Head of caudate nucleus (tissue), 42 donors: ENCODE results near the gene SAFB.
"Not testable (repeated sequence)": the region's sequence is repeated elsewhere in the genome, so short reads cannot be mapped to it uniquely, and the experiment has no call there.

ENCODE experiments used
- DNase-seq, 42 donors: peaks; one replicate each; pipeline versions ENCODE4 v3.0.0 to v3.0.0-alpha.2; 2020 to 2021; ENCODE audit warnings: mixed read lengths in 7 of 42
- intact Hi-C: fragments of 100-400 bp; cut with DNase I; formaldehyde crosslinking; loops from one replicate; pipeline ENCODE4 v1.15.0; 2022

Gene SAFB

GRCh38 chr19:5677136-5677535 is 54.3 kb downstream of the SAFB start:
- intact Hi-C loops: no loop called here
- no peak for DNase-seq

- no peak for DNase-seq
- intact Hi-C loops: no loop called here
These were observed 54.7 kb downstream of the SAFB start for GRCh38 chr19:5677580-5677979.

GRCh38 chr19:5678071-5678718 is 55.3 kb downstream of the SAFB start:
- intact Hi-C loops: no loop called here
- DNase-seq: no peak

GRCh38 chr19:5679289-5680083 is 56.6 kb downstream of the SAFB start:
- intact Hi-C loops: loop anchor here (2.0 to 5.0 kb wide), 2 partner anchors 41 to 57 kb away; partner anchors contain the start of genes CATSPERD, LONP1, SAFB and SAFB2

GRCh38 chr19:5680084-5680436 is 57.2 kb downstream of the SAFB start:
- peak in 19 of 42 donors; percentile 34 to 80 (median 63) for DNase-seq
- intact Hi-C loops: loop anchor here (2.0 to 5.0 kb wide), 2 partner anchors 41 to 58 kb away; partner anchors contain the start of genes CATSPERD, LONP1, SAFB and SAFB2

More at GRCh38 chr19:5679289-5680083, 56.6 kb downstream of the SAFB start:
- DNase-seq: no peak

- intact Hi-C loops: loop anchor here (2.0 to 5.0 kb wide), 2 partner anchors 40 to 58 kb away; partner anchors contain the start of genes CATSPERD, LONP1, SAFB and SAFB2
These were observed 57.8 kb downstream of the SAFB start, which contains the start of the genes HSD11B1L and MICOS13 for GRCh38 chr19:5680437-5681368. Gene HSD11B1L, plus strand, starts transcription at chr19:5681027. Its CDS starts 3,806 bp downstream, at chr19:5684833. Gene MICOS13, minus strand, starts transcription at chr19:5680516. Its CDS starts 30 bp downstream, at chr19:5680486.

GRCh38 chr19:5681391-5682106 is 58.7 kb downstream of the SAFB start:
- no peak for DNase-seq
- intact Hi-C loops: loop anchor here (2.0 to 5.0 kb wide), 2 partner anchors 39 to 59 kb away; partner anchors contain the start of genes CATSPERD, LONP1, SAFB and SAFB2

More at GRCh38 chr19:5680437-5681368, 57.8 kb downstream of the SAFB start, which contains the start of the genes HSD11B1L and MICOS13:
- DNase-seq: peak; percentile 98 to 100 (median 99)

GRCh38 chr19:5682107-5682482 is 59.2 kb downstream of the SAFB start:
- DNase-seq: no peak
- intact Hi-C loops: loop anchor here (5.0 kb wide), 1 partner anchor 60 kb away; the partner anchor contains the start of genes SAFB and SAFB2

GRCh38 chr19:5683177-5683886 is 60.4 kb downstream of the SAFB start:
- intact Hi-C loops: loop anchor here (5.0 kb wide), 1 partner anchor 61 kb away; the partner anchor contains the start of genes SAFB and SAFB2
- DNase-seq: no peak

- intact Hi-C loops: loop anchor here (5.0 kb wide), 1 partner anchor 63 kb away; the partner anchor contains the start of genes SAFB and SAFB2
- no peak for DNase-seq
These were observed 62.0 kb downstream of the SAFB start for GRCh38 chr19:5684694-5685430.

- peak in 1 of 42 donors; percentile 44 for DNase-seq
- intact Hi-C loops: no loop called here
These were observed 63.4 kb downstream of the SAFB start for GRCh38 chr19:5686326-5686646.

GRCh38 chr19:5686647-5687359 is 63.9 kb downstream of the SAFB start:
- intact Hi-C loops: no loop called here
- DNase-seq: peak; percentile 82 to 96 (median 92)

- no peak for DNase-seq
- intact Hi-C loops: no loop called here
These were observed 64.7 kb downstream of the SAFB start for GRCh38 chr19:5687360-5688198.

GRCh38 chr19:5688262-5688881 is 65.5 kb downstream of the SAFB start:
- intact Hi-C loops, DNase-seq: not testable (repeated sequence)
